Cardiac muscle cell (in vitro differentiated cells and primary cell): Measurements from ENCODE around the gene EDC4. TPM values are rescaled to one million over a fixed set of nuclear protein-coding genes. Genes with fewer than 3 reads are reported as not detected.

Experiments
- DNase-seq, 2 donors: peaks; one replicate each; pipeline versions ENCODE4 v3.0.0 to v3.0.0-alpha.2; 2010 to 2017; ENCODE audit warnings: low read depth in 1 of 2, low spot score in 1 of 2
- H3K27ac ChIP-seq: fragments of 200-600 bp; sonication (generic); 2 replicates; pipeline ENCODE4 v1.5.1; 2016
- H3K27me3 ChIP-seq: fragments of 200-600 bp; sonication (generic); 2 replicates; pipeline ENCODE4 v1.6.0; 2016; ENCODE audit warnings: control low read depth
- H3K36me3 ChIP-seq: fragments of 200-600 bp; sonication (generic); 2 replicates; pipeline ENCODE4 v1.5.1; 2016; ENCODE audit warnings: control low read depth
- H3K4me1 ChIP-seq: fragments of 200-600 bp; sonication (generic); 2 replicates; pipeline ENCODE4 v1.8.1; 2017; ENCODE audit warnings: low read depth, mild to moderate bottlenecking, mixed run types
- H3K4me3 ChIP-seq: fragments of 200-600 bp; sonication (generic); 2 replicates; pipeline ENCODE4 v1.5.1; 2016; ENCODE audit warnings: mild to moderate bottlenecking
- H3K9me3 ChIP-seq: fragments of 200-600 bp; sonication (generic); 2 replicates; pipeline ENCODE4 v1.5.1; 2017; ENCODE audit warnings: low read depth, mild to moderate bottlenecking, control low read depth
- CTCF ChIP-seq: IDR thresholded peaks from 2 replicates; pipeline ENCODE4 v1.5.1; 2012; ENCODE audit warnings: low read depth, mild to moderate bottlenecking, low read length
- polyA plus RNA-seq: library from polyadenylated mRNA; unstranded; fragments of >200 nt; fragmentation: Nextera tagmentation; extraction: Ambion mirVana; gene quantifications from 2 replicates; pipeline ENCODE4 v1.2.1, GENCODE V29; 2016
- total RNA-seq: library from RNA; depleted of rRNA; stranded (reverse); fragments of >200 nt; gene quantifications from 2 replicates; pipeline ENCODE4 v1.2.3, GENCODE V29; 2016

EDC4 gene
- total RNA-seq, result 89.6 and 95.7 TPM in 2 replicates
- polyA plus RNA-seq, result 68.3 and 87.8 TPM in 2 replicates

GRCh38 chr16:67872631-67873434 is at the start of gene EDC4:
Gene EDC4 (plus strand): TSS chr16:67873052. CDS start chr16:67873262, 210 bp downstream.
- peaks cover 36% of the 10 kb centered on the region for H3K36me3 ChIP-seq

GRCh38 chr16:67825119-67825518 is 47.7 kb upstream of the EDC4 start:
- no peak overlapping the region for H3K27ac ChIP-seq
- H3K9me3 ChIP-seq, result no peaks in the 10 kb centered on the region
- DNase-seq, result no peak
- no peak overlapping the region for H3K4me3 ChIP-seq
- peaks cover 63% of the 10 kb centered on the region for H3K27me3 ChIP-seq
- TF ChIP-seq CTCF, result no peak
- H3K4me1 ChIP-seq, result no peaks in the 10 kb centered on the region
- H3K36me3 ChIP-seq, result peaks cover 8% of the 10 kb centered on the region

More at GRCh38 chr16:67872631-67873434, at the start of gene EDC4:
- Histone ChIP-seq H3K4me3 (peak within 1 kb of the TSS; percentile 82), H3K9me3 (no peaks in the 10 kb centered on the region), H3K27ac (peak within 1 kb of the TSS; percentile 37), H3K27me3 (no peaks in the 10 kb centered on the region), H3K4me1 (peaks cover 4% of the 10 kb centered on the region)
- peak; percentile 75 to 84 for DNase-seq
- no peak for TF ChIP-seq CTCF

- Histone ChIP-seq H3K27me3 (peaks cover 56% of the 10 kb centered on the region), H3K4me1 (no peaks in the 10 kb centered on the region), H3K4me3 (no peak overlapping the region), H3K27ac (no peak overlapping the region), H3K9me3 (no peaks in the 10 kb centered on the region), H3K36me3 (peaks cover 8% of the 10 kb centered on the region)
- no peak for DNase-seq
- no peak for TF ChIP-seq CTCF
Observed at GRCh38 chr16:67825906-67826305, 46.9 kb upstream of the EDC4 start.

GRCh38 chr16:67828651-67829050 is 44.2 kb upstream of the EDC4 start:
- peaks cover 38% of the 10 kb centered on the region for H3K27me3 ChIP-seq
- no peak for TF ChIP-seq CTCF
- H3K4me1 ChIP-seq, result no peaks in the 10 kb centered on the region
- no peaks in the 10 kb centered on the region for H3K9me3 ChIP-seq
- DNase-seq, result no peak
- H3K36me3 ChIP-seq, result peaks cover 8% of the 10 kb centered on the region
- no peak overlapping the region for H3K27ac ChIP-seq
- no peak overlapping the region for H3K4me3 ChIP-seq

GRCh38 chr16:67833030-67833414 is 39.8 kb upstream of the EDC4 start:
- H3K4me3 ChIP-seq, result peak overlapping the region; percentile 39
- no peak overlapping the region for H3K27ac ChIP-seq
- TF ChIP-seq CTCF, result no peak
- H3K36me3 ChIP-seq, result peaks cover 8% of the 10 kb centered on the region
- DNase-seq, result peak in 1 of 2 donors; percentile 42
- H3K27me3 ChIP-seq, result peaks cover 13% of the 10 kb centered on the region
- no peaks in the 10 kb centered on the region for H3K9me3 ChIP-seq
- H3K4me1 ChIP-seq, result peaks cover 4% of the 10 kb centered on the region
